Esophagus (tissue), 2 donors: Measurements from ENCODE around the gene SLC39A3. TPM values are rescaled to one million over a fixed set of nuclear protein-coding genes. Genes with fewer than 3 reads are reported as not detected.

Experiments used
- H3K27ac ChIP-seq, 2 donors: one replicate each; pipeline ENCODE4 v1.5.1; 2013; ENCODE audit warnings: low read depth in 2 of 2, mild to moderate bottlenecking in 2 of 2, inconsistent platforms in 1 of 2, low read length in 1 of 2, moderate library complexity in 1 of 2
- H3K27me3 ChIP-seq, 2 donors: one replicate each; pipeline ENCODE4 v1.6.1; 2013; ENCODE audit warnings: low read length in 2 of 2, control low read depth in 1 of 2, mild to moderate bottlenecking in 1 of 2; ENCODE audit not compliant: insufficient read depth in 2 of 2, control insufficient read depth in 1 of 2
- H3K36me3 ChIP-seq, 2 donors: one replicate each; pipeline ENCODE4 v1.6.1; 2013; ENCODE audit warnings: low read length in 1 of 2; ENCODE audit not compliant: control insufficient read depth in 2 of 2, insufficient read depth in 2 of 2
- H3K4me1 ChIP-seq, 2 donors: one replicate each; pipeline ENCODE4 v1.6.1; 2013; ENCODE audit warnings: low read length in 1 of 2; ENCODE audit not compliant: control insufficient read depth in 2 of 2, insufficient read depth in 2 of 2
- H3K4me3 ChIP-seq, 2 donors: one replicate each; pipeline ENCODE4 v1.5.1; 2013; ENCODE audit warnings: low read length in 2 of 2, mild to moderate bottlenecking in 2 of 2, low read depth in 1 of 2, moderate library complexity in 1 of 2
- H3K9me3 ChIP-seq, 2 donors: one replicate each; pipeline ENCODE4 v1.6.1; 2013; ENCODE audit warnings: mild to moderate bottlenecking in 2 of 2, low read depth in 1 of 2, low read length in 1 of 2, moderate library complexity in 1 of 2; ENCODE audit not compliant: control insufficient read depth in 2 of 2, insufficient read depth in 1 of 2
- WGBS, 2 donors: extraction: QIAGEN DNeasy Blood & Tissue Kit; methylation state at CpG; one replicate each; pipeline ENCODE4 v1.1.7; 2013; 5-methylcytosine and 5-hydroxymethylcytosine counted together
- polyA plus RNA-seq, 2 donors: library from polyadenylated mRNA; stranded (reverse); fragments of 200-250 nt; gene quantifications; one replicate each; pipeline ENCODE4 v1.2.3, GENCODE V29; 2013
- donor health status: healthy with polysubstance abuse.
- donor health status: Bipolar disorder and iron deficiency.

The SLC39A3 gene
- polyA plus RNA-seq, 2 donors: 13.0 to 19.8 TPM

DNA sequence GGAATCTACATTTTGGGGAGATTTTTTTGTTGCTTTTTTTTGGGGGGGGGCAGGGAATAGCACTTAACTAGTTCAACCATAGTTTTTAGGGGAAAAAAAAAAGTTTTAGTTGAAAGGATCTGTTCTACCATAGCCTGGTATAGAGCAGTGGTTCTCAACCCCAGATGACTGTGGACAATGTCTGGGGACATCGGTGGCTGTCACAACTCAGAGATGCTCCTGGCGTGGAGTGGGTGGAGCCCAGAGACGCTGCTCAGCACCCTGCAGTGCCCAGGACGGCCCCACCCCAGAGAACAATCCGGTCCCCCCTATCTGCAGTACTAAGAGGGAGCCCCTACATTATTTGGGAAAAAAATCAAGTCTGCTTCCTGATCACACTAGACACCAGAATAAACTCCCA lies 45.6 kb downstream of the SLC39A3 start:
- Histone ChIP-seq H3K4me3 (no peak overlapping the region), H3K36me3 (no peaks in the 10 kb centered on the region), H3K27me3 (no peaks in the 10 kb centered on the region), H3K4me1 (no peaks in the 10 kb centered on the region), H3K27ac (no peak overlapping the region), H3K9me3 (no peaks in the 10 kb centered on the region)
- 59 to 82% methylated on average over 5 of the region's 5 CpGs for WGBS, 2 donors

DNA sequence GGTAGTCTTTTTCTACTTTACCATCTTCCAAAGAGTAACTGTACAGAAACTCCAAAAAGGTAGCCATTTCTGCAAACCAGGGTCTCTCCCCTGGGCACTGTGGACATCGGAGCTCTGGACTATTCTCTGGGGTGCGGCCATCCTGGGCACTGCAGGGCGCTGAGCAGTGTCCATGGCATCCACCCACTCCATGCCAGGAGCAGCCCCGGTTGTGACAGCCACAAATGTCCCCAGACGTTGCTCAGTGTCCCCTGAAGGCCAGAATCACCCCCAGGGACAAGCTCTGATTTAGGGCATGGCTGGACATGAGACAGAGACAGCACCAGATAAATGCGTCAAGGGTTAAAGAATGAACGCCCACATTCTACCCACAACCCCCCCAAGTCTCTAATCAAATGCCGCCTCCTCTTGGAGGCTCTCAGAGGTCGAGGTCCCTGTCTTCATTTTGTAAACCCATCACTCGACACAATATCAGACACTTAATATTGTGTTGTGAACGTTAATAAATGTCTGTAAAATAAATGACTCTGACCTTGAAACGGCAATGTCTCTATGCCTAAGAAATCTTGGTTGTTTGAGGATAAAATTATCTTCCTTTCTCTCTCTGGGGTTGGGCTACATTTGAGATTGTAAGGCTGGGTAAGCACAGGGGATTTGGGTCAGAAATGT lies 46.2 kb downstream of the SLC39A3 start:
- no peak overlapping the region for H3K4me3 ChIP-seq
- no peaks in the 10 kb centered on the region for H3K27me3 ChIP-seq
- H3K36me3 ChIP-seq: no peaks in the 10 kb centered on the region
- no peaks in the 10 kb centered on the region for H3K9me3 ChIP-seq
- peak overlapping the region in 1 of 2 donors; percentile 37 for H3K27ac ChIP-seq
- H3K4me1 ChIP-seq: no peaks in the 10 kb centered on the region
- 47 to 56% methylated on average over 12 of the region's 12 CpGs for WGBS, 2 donors

DNA sequence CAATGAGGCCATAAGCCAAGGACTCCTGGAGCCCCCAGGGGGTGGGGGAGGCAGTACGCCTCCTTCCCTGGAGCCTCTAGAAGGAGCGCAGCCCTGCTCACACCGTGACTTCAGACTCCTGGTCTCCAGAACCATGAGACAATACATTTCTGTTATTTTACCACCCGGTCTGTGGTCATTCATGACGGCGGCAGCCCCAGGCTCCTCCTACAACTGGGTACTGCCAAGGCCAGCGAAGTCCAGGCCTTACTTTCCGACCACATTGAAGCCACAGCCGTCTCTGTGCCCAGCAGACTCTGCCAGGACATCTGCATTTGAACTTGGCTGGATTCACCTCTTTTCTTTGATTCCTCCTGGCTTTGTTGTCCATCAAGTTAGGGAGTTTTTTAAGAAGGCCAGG lies 47.9 kb downstream of the SLC39A3 start:
- Histone ChIP-seq H3K27ac (no peak overlapping the region), H3K36me3 (no peaks in the 10 kb centered on the region), H3K4me1 (no peaks in the 10 kb centered on the region), H3K4me3 (no peak overlapping the region), H3K27me3 (no peaks in the 10 kb centered on the region), H3K9me3 (no peaks in the 10 kb centered on the region)
- 83 to 87% methylated on average over 9 of the region's 9 CpGs for whole genome bisulfite sequencing, 2 donors

DNA sequence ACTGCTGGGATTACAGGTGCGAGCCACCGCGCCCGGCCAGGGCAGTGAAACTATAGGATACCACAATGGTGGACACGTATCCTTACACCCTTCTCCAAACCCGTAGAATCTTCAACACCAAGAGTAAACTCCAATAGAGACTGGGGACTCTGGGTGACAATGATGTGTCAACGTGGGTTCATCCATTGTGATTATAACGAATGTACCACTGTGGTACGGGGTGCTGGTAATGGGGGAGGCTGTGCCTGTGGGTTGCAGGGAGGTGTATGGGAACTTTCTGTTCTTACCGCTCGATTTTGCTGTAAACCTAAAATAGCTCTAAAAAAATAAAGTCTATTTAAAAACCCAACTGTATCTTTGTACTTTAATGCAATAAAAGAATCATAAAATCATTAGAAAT lies 49.0 kb downstream of the SLC39A3 start:
- Histone ChIP-seq H3K4me3 (no peak overlapping the region), H3K27me3 (no peaks in the 10 kb centered on the region), H3K4me1 (no peaks in the 10 kb centered on the region), H3K36me3 (no peaks in the 10 kb centered on the region), H3K9me3 (no peaks in the 10 kb centered on the region), H3K27ac (no peak overlapping the region)
- WGBS, 2 donors: 90 to 92% methylated on average over 11 of the region's 11 CpGs

DNA sequence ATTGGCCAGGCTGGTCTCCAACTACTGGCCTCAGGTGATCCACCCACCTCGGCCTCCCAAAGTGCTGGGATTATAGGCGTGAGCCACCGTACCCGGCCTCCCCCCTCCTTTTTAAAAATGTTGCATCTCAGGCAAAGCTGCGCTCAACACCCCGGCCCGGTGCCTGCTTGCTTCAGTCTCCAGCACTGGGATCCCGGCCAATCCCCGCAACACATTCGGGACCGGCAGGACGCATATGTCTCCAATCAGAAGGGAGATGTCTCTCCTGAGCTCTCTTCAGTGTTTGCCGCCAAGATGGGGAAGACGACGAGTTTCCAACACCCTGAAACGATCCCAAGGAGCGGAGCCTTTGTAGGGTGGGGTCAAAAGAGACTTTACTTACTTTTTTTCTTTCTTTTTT lies 53.5 kb downstream of the SLC39A3 start:
- Histone ChIP-seq H3K4me3 (no peak overlapping the region), H3K9me3 (no peaks in the 10 kb centered on the region), H3K36me3 (no peaks in the 10 kb centered on the region), H3K27me3 (no peaks in the 10 kb centered on the region), H3K4me1 (peaks cover 0 to 3% of the 10 kb centered on the region in 2 donors), H3K27ac (no peak overlapping the region)
- WGBS, 2 donors: 87 to 88% methylated on average over 17 of the region's 17 CpGs

DNA sequence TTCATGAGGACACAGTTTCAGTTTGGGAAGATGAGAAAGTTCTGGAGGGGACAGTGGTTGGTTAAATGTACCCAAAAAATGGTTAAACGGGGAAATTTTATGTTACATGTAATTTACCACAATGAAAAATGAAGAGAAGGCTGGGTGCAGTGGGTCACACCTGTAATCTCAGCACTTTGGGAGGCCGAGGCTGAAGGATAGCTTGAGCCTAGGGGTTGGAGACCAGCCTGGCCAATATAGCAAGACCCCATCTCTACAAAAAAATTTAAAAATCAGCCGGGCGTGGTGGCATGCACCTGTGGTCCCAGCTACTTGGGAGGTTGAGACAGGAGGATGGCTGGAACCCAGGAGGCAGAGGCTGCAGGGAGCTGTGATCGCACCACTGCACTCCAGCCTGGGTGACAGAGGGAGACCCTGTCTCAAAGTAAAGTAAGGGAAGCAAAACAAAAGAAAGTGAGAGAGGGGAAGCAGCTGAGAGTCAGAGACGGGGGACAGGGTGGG lies 54.6 kb downstream of the SLC39A3 start:
- WGBS, 2 donors: 88 to 94% methylated on average over 6 of the region's 6 CpGs
- Histone ChIP-seq H3K4me3 (no peak overlapping the region), H3K9me3 (no peaks in the 10 kb centered on the region), H3K27ac (peak overlapping the region in 1 of 2 donors; percentile 8), H3K36me3 (no peaks in the 10 kb centered on the region), H3K4me1 (peaks cover 0 to 3% of the 10 kb centered on the region in 2 donors), H3K27me3 (no peaks in the 10 kb centered on the region)

DNA sequence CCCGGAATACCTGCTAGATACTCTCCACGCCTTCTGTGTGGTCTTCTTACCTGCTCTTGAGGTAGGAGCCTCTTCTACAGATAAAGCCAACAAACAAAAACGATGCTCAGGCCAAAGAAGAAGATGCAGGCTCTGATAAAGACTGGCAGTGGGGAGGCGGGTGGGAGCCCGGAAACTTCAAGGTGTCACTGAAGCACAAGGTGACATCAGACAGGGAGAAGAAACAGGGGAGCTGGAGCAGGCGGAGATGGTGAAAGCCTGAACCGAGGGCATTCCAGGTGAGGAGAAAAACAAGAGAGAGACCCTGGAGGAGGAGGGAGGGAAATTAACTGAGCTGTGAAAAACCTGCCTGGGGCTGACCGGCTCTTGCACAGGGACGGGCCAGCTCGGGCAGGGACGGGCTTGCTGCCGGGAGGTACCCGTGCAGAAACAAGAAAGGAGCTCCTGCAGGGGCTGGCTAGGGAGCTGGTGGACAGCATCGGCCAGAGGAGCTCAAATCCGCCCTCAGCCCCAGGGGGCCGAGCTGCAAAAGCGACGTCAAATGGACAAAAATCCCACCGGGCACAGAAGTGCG lies 56.3 kb downstream of the SLC39A3 start:
- Histone ChIP-seq H3K36me3 (no peaks in the 10 kb centered on the region), H3K9me3 (no peaks in the 10 kb centered on the region), H3K4me3 (no peak overlapping the region), H3K27me3 (no peaks in the 10 kb centered on the region), H3K4me1 (peaks cover 0 to 3% of the 10 kb centered on the region in 2 donors), H3K27ac (no peak overlapping the region)
- 46 to 59% methylated on average over 20 of the region's 20 CpGs for WGBS, 2 donors

Other genes with a start within 250 kb of the SLC39A3 start
- 1 to 10 TPM; 1.2 to 2.4 TPM for gene GNG7, start 37.3 kb downstream of the SLC39A3 start, polyA plus RNA-seq
- 1 to 10 TPM; 1.2 to 1.9 TPM for gene DIRAS1, start 18.6 kb downstream of the SLC39A3 start, polyA plus RNA-seq
- gene SGTA, start 43.3 kb upstream of the SLC39A3 start, polyA plus RNA-seq: 10 to 100 TPM; 42.5 to 56.1 TPM
- gene THOP1, start 45.5 kb upstream of the SLC39A3 start, polyA plus RNA-seq: 10 to 100 TPM; 56.5 to 77.4 TPM
- 1 to 10 TPM; 1.5 to 4.9 TPM for gene ZNF554, start 79.9 kb upstream of the SLC39A3 start, polyA plus RNA-seq
- gene ZNF555, start 101.5 kb upstream of the SLC39A3 start, polyA plus RNA-seq: 1 to 10 TPM; 1.2 to 2.4 TPM
- under 1 TPM; 0.49 to 0.78 TPM for gene ZNF556, start 127.3 kb upstream of the SLC39A3 start, polyA plus RNA-seq
- 1 to 10 TPM; 6.8 to 8.1 TPM for gene ZNF57, start 160.9 kb upstream of the SLC39A3 start, polyA plus RNA-seq
- gene ZNF77, start 205.0 kb upstream of the SLC39A3 start, polyA plus RNA-seq: 1 to 10 TPM; 2.6 TPM
- 1 to 10 TPM; 1.1 to 2.6 TPM for gene TLE6, start 237.5 kb upstream of the SLC39A3 start, polyA plus RNA-seq